Measurements from ENCODE around the gene UTP3. TPM values are rescaled to one million over a fixed set of nuclear protein-coding genes. Genes with fewer than 3 reads are reported as not detected.

The UTP3 gene
- total and polyA plus RNA-seq, 9 of the 15 experiments (the other 6 are each of a cell fraction or from before 2014, with no cell fraction given) = 11.9 to 69.3 (median 34.0) TPM

GRCh38 chr4:70712604-70713452 is 24.5 kb downstream of the UTP3 start (continued):
- TF ChIP-seq, protein P1, sequence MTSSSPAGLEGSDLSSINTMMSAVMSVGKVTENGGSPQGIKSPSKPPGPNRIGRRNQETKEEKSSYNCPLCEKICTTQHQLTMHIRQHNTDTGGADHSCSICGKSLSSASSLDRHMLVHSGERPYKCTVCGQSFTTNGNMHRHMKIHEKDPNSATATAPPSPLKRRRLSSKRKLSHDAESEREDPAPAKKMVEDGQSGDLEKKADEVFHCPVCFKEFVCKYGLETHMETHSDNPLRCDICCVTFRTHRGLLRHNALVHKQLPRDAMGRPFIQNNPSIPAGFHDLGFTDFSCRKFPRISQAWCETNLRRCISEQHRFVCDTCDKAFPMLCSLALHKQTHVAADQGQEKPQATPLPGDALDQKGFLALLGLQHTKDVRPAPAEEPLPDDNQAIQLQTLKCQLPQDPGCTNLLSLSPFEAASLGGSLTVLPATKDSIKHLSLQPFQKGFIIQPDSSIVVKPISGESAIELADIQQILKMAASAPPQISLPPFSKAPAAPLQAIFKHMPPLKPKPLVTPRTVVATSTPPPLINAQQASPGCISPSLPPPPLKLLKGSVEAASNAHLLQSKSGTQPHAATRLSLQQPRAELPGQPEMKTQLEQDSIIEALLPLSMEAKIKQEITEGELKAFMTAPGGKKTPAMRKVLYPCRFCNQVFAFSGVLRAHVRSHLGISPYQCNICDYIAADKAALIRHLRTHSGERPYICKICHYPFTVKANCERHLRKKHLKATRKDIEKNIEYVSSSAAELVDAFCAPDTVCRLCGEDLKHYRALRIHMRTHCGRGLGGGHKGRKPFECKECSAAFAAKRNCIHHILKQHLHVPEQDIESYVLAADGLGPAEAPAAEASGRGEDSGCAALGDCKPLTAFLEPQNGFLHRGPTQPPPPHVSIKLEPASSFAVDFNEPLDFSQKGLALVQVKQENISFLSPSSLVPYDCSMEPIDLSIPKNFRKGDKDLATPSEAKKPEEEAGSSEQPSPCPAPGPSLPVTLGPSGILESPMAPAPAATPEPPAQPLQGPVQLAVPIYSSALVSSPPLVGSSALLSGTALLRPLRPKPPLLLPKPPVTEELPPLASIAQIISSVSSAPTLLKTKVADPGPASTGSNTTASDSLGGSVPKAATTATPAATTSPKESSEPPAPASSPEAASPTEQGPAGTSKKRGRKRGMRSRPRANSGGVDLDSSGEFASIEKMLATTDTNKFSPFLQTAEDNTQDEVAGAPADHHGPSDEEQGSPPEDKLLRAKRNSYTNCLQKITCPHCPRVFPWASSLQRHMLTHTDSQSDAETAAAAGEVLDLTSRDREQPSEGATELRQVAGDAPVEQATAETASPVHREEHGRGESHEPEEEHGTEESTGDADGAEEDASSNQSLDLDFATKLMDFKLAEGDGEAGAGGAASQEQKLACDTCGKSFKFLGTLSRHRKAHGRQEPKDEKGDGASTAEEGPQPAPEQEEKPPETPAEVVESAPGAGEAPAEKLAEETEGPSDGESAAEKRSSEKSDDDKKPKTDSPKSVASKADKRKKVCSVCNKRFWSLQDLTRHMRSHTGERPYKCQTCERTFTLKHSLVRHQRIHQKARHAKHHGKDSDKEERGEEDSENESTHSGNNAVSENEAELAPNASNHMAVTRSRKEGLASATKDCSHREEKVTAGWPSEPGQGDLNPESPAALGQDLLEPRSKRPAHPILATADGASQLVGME (CRISPR knock-in tag; IDR thresholded peaks at IDR 0.05) = 0 out of 2 replicates have a peak, but pooled peaks have one; percentile 33
- TF ChIP-seq ZNF311 (CRISPR knock-in tag; IDR thresholded peaks at IDR 0.05) = 0 out of 2 replicates have a peak, but pooled peaks have one; percentile 12
- no peak for TF ChIP-seq HCFC1 (IDR thresholded peaks at IDR 0.05; ENCODE audit: low read depth, low read length)
- TF ChIP-seq ZNF584 (CRISPR knock-in tag; IDR thresholded peaks at IDR 0.05; ENCODE audit: low read depth) = no peak
- no peak for TF ChIP-seq TFAM (CRISPR knock-in tag; conservative IDR thresholded peaks at IDR 0.05)
- TF ChIP-seq CEBPB (tag; IDR thresholded peaks at IDR 0.05) = peak; percentile 49
- no peak for TF ChIP-seq KLF13 (tag; IDR thresholded peaks at IDR 0.05; ENCODE audit: borderline replicate concordance, low read depth)
- TF ChIP-seq PREB (CRISPR knock-in tag; IDR thresholded peaks at IDR 0.05) = no peak
- no peak for TF ChIP-seq XRCC5 (IDR thresholded peaks at IDR 0.05; ENCODE audit: low read depth, low read length)
- no peak for TF ChIP-seq JUN (IDR thresholded peaks at IDR 0.05; ENCODE audit: borderline replicate concordance, low read depth, low read length)
- no peak for TF ChIP-seq JUN (CRISPR knock-in tag; IDR thresholded peaks at IDR 0.05; ENCODE audit: borderline replicate concordance)
- no peak for TF ChIP-seq JUND (IDR thresholded peaks at IDR 0.05; ENCODE audit: borderline replicate concordance, low read depth, low read length)
- no peak for TF ChIP-seq JUND (tag; IDR thresholded peaks at IDR 0.05; ENCODE audit: borderline replicate concordance, low read depth, low read length)
- no peak for TF ChIP-seq CREB3 (tag; conservative IDR thresholded peaks at IDR 0.05; ENCODE audit: low read depth)
- TF ChIP-seq TGIF2 (CRISPR knock-in tag; IDR thresholded peaks at IDR 0.05) = no peak
- TF ChIP-seq, protein P2, sequence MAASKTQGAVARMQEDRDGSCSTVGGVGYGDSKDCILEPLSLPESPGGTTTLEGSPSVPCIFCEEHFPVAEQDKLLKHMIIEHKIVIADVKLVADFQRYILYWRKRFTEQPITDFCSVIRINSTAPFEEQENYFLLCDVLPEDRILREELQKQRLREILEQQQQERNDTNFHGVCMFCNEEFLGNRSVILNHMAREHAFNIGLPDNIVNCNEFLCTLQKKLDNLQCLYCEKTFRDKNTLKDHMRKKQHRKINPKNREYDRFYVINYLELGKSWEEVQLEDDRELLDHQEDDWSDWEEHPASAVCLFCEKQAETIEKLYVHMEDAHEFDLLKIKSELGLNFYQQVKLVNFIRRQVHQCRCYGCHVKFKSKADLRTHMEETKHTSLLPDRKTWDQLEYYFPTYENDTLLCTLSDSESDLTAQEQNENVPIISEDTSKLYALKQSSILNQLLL (CRISPR knock-in tag; IDR thresholded peaks at IDR 0.05; ENCODE audit: borderline replicate concordance) = no peak
- TF ChIP-seq ETV5 (CRISPR knock-in tag; IDR thresholded peaks at IDR 0.05; ENCODE audit: low read depth) = no peak
- TF ChIP-seq ZNF124 (CRISPR knock-in tag; IDR thresholded peaks at IDR 0.05) = no peak

Data from K562 (cell line).